Activated effector memory CD4-positive, alpha-beta T cell treated with Interleukin-2 at 50 U/mL for 16 hours (primary cell): ENCODE results near the gene MYH13.
A peak's percentile ranks its signal among the peaks of the same experiment; 100 is the strongest.

Experiments
- DNase-seq: peaks from one replicate; pipeline ENCODE4 v3.0.0-alpha.2; 2020

Gene MYH13

GRCh38 chr17:10339051-10339450 lies 33.8 kb downstream of the MYH13 start:
- DNase-seq = no peak

GRCh38 chr17:10337976-10338375 lies 34.8 kb downstream of the MYH13 start:
- DNase-seq = no peak

- no peak for DNase-seq
Measured at GRCh38 chr17:10337136-10337535, 35.7 kb downstream of the MYH13 start.

- DNase-seq = no peak
Measured at GRCh38 chr17:10336393-10336792, 36.4 kb downstream of the MYH13 start.

GRCh38 chr17:10332515-10332914 lies 40.3 kb downstream of the MYH13 start:
- no peak for DNase-seq

GRCh38 chr17:10328971-10329923 lies 43.6 kb downstream of the MYH13 start:
- no peak for DNase-seq

GRCh38 chr17:10328206-10328605 lies 44.6 kb downstream of the MYH13 start:
- no peak for DNase-seq

- DNase-seq = peak; percentile 16
Measured at GRCh38 chr17:10327640-10328039, 45.2 kb downstream of the MYH13 start.

GRCh38 chr17:10325031-10325695 lies 47.6 kb downstream of the MYH13 start:
- no peak for DNase-seq

GRCh38 chr17:10323812-10324610 lies 48.8 kb downstream of the MYH13 start:
- DNase-seq = no peak

- DNase-seq = no peak
Measured at GRCh38 chr17:10318535-10318934, 54.3 kb downstream of the MYH13 start.

GRCh38 chr17:10317543-10317834 lies 55.3 kb downstream of the MYH13 start:
- DNase-seq = no peak

- no peak for DNase-seq
Measured at GRCh38 chr17:10316801-10317542, 55.8 kb downstream of the MYH13 start.

- no peak for DNase-seq
Measured at GRCh38 chr17:10314329-10314728, 58.5 kb downstream of the MYH13 start.

GRCh38 chr17:10313037-10313672 lies 59.7 kb downstream of the MYH13 start:
- no peak for DNase-seq

GRCh38 chr17:10311131-10311530 lies 61.7 kb downstream of the MYH13 start:
- DNase-seq = no peak

GRCh38 chr17:10309003-10309974 lies 63.5 kb downstream of the MYH13 start:
- no peak for DNase-seq

- DNase-seq = no peak
Measured at GRCh38 chr17:10306585-10306984, 66.2 kb downstream of the MYH13 start.

- DNase-seq = no peak
Measured at GRCh38 chr17:10305398-10305797, 67.4 kb downstream of the MYH13 start.

GRCh38 chr17:10304758-10305300 lies 68.0 kb downstream of the MYH13 start:
- DNase-seq = no peak

GRCh38 chr17:10297691-10298090 lies 75.1 kb downstream of the MYH13 start:
- DNase-seq = no peak
